HG03520 (cell line): ENCODE results near the gene ATP6V1C2.

Experiments
- ATAC-seq: cut with Tn5 transposase; IDR thresholded peaks from one replicate; pipeline ENCODE4 v1.9.1; 2021; ENCODE audit warnings: mild to moderate bottlenecking, moderate library complexity; ENCODE audit not compliant: unreplicated experiment

ATP6V1C2 gene, protein sequence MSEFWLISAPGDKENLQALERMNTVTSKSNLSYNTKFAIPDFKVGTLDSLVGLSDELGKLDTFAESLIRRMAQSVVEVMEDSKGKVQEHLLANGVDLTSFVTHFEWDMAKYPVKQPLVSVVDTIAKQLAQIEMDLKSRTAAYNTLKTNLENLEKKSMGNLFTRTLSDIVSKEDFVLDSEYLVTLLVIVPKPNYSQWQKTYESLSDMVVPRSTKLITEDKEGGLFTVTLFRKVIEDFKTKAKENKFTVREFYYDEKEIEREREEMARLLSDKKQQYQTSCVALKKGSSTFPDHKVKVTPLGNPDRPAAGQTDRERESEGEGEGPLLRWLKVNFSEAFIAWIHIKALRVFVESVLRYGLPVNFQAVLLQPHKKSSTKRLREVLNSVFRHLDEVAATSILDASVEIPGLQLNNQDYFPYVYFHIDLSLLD

DNA sequence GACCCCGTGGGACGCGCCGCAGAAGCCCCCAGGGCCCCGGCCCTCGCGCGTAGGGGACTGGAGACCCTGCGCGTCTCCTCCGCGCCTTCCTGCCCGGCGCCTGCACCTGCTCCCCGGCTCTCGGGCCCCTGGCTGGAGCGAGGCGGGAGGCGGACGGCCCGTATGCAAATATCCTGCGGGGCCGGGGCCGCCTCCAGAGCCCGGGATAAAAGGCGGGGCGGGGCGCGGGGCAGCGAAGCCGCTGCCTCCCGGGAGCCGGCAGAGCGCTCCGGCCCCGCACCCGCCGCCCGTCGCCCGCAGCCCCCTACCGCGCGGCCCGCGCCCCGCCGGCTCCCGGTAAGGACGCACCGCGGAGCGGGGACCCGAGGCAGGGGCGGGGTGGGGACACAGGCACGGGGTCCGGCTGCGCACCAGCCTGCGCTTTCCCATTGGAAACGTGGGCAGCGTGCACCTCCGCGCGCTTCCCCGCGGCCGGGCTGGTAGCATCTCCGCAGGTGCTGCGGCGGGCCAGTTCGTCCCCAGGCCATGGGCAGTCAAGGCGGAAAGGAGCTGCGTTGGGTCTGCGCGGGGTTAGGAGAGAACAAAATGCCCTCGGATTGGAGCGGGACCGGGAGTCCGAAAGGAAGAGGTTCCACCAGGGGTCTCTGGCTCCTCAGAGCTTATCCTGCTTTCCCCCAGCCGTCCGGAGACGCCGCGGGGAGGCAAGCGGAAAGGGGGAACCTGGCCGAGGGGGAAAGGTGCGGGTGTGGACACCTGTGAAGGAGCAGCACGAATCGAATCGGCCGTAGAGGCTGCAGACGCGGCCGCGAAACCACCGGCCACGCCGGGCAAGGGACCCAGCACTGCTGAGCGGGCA is at the start of gene ATP6V1C2:
TSS of gene ATP6V1C2 (plus strand) at position 235 of the 856 bp plus-strand sequence. CDS start 1,220 bp downstream, outside the sequence.
- peak; percentile 74 for ATAC-seq

DNA sequence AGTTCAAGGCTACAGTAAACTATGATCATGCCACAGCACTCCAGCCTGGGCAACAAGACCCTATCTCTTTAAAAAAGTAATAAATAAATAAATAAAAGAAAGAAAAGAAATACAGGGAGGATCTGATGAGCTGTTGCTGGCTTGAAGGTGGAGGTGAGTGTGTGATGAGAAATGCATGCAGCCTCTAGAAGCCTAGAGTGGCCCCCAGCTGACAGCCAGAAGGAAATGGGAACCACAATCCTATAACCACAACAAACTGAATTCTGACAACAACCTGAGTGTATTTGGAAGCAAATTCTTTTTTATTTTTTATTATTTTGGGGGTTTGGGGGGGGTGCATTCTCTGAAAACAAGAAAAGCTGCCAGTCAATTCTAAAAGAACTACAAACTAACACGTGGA is 46.3 kb upstream of the ATP6V1C2 start:
- no peak for ATAC-seq

DNA sequence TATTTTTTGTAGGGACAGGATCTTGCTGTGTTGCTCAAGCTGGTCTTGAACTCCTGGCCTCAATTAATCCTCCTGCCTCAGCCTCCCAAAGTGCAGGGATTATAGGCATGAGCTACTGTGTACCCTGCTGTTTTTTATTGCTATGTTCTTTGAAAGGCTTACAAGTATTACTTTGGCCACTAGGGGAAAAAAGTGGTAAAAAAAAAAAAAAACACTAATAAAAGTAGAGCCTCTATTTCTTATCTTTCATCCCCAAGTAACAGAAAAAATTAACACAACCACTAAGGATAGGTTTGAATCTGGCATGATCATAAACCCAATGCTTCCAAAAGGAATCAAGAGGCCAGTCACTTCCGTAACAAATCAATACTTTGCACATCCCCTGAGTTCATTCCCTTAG is 43.2 kb upstream of the ATP6V1C2 start:
- ATAC-seq, result no peak

DNA sequence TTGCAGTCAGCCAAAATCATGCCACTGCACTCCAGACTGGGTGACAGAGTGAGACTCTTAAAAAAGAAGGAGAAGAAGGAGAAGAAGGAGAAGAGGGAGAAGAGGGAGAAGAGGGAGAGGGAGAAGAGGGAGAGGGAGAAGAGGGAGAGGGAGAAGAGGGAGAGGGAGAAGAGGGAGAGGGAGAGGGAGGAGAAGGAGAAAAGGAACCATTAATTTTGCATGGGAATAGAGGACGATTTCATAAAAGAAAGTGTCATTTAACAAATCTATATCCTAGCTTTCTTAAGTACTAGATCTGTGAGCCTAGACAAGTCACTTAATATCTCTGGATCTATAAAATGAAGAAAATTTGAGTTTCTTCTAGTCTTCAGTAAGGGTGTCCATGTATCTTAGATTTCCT is 41.2 kb upstream of the ATP6V1C2 start:
- no peak for ATAC-seq

DNA sequence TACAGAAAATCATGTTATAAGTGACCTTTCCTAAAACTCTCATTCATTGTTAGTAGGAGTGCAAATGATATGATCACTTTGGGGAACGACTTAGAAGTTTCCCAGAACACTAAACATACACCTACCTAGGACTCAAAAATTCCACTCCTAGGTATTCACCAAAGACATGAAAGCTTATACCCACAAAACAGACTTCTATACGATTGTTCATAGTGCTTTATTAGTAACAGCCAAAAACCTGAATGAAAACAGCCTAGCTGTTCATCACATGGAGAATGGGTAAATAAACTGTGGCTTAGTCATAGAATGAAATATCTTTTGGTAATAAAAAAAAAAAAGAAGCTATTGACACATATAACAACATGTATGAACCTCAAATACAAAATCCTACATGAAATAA is 40.5 kb upstream of the ATP6V1C2 start:
- no peak for ATAC-seq

DNA sequence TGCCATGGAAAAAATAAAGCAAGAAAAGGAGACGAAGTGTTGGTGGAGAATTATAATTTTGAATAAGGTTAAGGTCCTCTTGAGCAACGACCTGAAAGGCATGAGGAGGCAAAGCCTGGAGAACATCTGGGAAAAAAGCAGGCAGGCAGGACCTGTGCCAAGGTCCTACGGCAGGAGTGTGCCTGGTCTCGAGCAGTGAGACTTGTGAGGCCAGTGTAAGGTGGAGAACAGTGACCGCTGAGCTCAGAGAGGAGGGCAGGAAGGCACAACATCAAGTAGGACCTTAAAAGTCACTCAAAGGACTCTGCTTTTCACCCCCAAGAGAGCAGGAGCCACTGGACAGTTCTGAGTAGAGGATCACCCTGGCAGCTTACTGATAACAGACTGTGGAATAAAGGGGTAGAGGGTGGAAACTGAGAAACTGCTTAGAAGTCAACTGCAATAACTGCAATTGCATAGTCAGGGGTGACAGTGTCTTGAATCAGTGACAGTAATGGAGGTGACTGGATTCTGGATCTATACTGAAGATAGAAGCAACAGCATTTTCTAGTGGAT is 35.2 kb upstream of the ATP6V1C2 start:
- ATAC-seq, result no peak

DNA sequence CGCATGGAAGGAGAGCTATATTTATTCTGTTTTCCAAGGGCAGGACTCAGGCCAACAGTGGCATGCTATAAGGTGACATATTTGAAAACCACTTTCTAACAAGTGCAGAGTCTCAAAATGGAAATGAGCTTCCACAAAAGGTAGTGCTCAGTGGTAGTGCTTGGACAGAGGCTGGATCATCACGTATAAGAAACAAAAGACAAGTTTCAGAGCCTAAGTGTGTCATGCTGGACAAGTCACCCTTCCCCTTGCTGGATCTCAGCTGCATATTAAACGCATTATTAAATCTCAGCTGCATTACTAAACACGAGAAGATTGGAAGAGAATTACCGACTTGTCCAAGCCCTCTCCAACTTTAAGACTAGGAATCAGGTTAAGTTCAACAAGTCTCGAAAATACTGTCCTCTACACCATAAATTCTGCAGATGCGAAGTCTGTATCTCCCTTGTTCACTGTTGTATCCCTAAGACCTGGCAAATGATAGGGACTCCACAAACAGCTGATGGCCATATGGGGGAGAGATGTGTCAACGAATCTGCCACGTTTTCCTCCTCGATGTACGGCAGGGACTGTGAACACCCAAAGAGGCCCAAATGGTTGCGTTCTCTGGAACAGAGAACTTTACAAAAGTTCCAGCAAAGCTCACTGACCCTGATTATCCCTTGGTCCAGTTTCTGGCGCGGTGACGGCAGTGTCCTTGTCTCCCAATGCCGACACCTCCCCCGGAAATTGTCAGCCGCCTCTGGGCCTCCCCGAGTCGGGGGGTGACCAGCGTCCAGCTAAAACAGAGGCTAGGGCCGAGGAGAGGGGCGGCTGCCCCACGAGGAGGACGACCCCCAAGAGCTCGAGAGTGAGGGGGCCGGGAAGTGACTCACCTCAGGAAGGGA is 32.3 kb upstream of the ATP6V1C2 start:
- peak; percentile 18 for ATAC-seq

DNA sequence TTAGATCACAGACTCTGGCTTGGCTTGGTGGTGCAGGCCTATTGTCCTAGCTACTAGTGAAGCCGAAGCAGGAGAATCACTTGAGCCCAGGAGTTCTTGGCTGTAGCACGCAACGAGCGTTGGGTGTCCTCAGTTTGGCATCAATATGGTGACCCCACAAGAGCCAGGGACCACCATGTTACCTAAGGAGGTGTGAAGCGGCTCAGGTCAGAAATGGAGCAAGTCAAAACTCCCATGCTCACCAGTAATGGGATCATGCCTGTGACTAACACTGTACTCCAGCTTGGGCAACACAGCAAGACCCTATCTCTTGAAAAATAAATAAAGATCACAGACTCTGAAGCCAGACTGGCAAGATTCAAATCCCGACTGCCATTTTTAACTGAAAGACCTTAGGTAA is 29.9 kb upstream of the ATP6V1C2 start:
- ATAC-seq, result no peak

DNA sequence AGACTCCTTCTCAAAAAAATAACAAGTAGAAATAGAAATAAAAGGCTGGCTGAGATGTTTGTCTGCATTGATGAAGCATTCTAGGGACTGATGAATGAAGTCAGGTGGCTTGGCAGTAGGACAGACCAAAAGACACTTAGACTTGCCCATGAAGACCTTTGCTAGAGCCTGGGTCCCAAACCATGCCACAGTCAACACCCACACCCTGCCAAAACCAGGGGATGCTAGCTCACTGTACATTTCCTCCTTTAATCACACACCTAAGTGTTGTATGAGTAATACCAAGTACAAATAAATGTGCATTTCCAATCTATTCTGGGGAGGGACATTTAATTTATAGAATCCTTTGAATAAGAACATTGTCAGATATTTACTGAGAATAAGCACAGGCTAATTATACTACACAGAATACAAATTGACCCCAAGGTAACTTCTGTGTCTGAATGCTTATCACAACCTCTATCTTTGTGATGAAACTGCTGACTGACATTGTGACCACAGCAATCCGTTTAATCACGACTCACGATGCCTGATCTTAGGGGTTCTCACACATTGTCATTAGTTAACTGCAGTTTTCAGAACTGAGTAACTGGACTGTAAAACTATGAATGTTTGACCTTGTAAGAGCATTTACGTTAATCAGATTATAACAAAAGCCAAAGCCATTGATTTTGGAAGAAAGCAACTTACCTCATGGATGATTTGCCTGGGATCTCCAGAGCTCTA is 21.2 kb upstream of the ATP6V1C2 start:
- ATAC-seq, result no peak

DNA sequence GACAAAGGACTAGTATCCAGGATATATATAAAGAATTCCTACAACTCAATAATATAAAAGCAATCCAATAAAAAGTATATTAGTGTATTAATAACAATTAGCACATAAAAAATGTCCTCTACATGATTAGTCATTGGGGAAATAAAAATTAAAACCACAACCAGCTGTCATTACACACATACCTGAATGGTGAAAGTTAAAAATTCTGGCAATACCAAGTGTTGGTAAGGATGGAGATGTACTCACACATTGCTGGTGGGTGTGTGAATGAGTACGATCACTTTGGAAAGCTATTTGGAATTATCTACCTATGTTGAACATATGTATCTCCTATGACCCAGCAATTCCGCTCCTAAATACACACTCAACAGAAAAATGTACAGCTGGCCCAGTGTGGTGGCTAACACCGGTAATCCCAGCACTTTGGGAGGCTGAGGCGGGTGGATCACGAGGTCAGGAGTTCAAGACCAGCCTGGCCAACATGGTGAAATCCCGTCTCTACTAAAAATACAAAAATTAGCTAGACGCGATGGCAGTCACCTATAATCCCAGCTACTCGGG is 17.3 kb upstream of the ATP6V1C2 start:
- ATAC-seq, result no peak

DNA sequence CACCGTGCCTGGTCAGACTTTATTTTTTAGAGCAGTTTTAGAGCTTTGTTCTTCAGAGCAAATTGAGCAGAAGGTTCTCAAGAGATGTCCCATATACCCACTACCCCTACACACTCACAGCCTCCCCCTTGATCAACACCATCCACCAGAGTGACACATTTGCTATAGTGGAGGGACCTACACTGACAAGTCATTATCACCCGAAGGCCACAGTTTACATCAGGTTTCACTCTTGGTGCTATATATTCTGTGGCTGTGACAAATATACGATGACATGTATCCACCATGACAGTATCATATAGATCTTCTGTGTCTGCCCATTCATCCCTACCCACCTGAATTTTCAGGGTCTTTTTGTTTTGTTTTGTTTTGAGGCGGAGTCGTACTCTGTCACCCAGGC is 15.4 kb upstream of the ATP6V1C2 start:
- ATAC-seq, result no peak

DNA sequence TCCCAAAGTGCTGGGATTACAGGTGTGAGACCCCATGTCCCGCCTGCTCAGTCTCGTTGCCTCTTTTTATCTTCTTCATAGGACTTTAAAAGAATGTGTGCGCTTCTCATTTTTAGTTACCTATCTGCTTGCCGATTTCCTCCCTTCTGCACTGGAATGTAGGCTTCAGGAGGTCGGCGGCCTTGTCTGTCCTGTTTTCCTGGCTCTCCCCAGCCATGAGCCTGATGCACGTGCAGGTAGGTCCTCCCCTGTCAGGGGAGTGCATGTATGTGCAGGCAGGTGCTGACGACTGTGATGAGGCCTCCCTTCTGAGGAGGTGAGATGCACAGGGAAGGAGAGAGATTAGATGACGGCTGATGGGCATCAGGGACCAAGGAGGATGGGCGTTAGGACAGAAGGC is 13.6 kb upstream of the ATP6V1C2 start:
- ATAC-seq, result no peak

DNA sequence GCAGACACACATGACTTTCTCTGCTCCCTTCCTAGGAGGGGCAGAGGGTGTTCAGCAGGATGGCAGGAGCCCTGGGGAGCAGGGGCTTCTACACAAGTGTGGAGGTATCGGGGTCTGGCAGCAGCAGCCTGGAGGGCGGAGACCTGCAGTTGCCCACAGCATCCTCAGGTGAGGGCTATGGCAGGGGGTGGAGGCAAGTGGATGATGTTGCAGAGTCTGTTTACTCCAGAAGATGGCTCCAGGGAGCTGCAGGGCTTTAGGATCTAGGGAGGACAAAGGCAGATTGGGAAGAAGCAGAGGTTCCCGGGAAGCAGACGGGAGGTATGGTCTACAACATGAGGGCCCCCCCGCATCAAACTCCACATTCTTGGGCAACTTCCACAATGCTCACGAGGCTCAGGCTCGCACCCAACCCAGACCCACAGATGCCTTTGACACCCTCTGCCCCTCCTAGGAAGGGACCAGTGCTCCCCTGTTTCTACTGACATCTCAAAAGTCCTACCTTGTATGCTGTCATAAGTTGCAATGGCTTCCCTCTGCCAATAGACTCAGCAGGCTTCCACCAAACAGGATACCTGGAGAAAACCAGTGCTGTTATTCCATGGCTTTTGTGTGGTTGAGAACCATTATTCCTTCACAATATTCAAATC is 12.0 kb upstream of the ATP6V1C2 start:
- ATAC-seq, result no peak

DNA sequence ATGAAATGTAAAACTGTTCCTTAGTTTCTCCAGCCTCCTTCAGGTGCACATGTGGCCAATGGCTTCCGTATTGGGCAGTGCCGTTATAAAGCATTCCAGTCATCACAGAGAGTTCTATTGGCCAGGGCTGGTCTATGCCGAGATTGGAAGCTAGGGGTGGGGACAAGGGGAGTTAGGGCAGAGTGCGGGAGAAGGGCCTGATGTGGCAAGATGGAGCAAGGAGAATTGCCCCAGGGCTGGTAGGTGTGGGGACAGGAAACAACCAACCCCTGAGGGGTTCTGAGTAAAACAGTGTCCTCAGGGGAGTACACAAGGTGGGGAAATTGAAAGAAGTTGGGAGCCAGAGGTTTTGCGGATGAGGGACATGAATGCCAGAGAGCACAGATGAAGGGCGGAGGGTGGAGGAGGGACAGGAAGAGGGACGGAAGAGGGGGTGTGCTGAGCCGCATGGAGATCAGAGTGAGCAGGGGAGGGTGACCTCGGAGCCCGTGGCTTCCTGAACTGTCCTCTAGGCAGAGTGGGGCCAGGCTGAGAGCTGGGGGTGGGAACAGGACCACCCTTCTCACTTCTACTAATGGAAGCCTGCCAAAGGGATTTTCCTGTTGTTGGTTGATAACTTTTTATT is 9.1 kb upstream of the ATP6V1C2 start:
- no peak for ATAC-seq

DNA sequence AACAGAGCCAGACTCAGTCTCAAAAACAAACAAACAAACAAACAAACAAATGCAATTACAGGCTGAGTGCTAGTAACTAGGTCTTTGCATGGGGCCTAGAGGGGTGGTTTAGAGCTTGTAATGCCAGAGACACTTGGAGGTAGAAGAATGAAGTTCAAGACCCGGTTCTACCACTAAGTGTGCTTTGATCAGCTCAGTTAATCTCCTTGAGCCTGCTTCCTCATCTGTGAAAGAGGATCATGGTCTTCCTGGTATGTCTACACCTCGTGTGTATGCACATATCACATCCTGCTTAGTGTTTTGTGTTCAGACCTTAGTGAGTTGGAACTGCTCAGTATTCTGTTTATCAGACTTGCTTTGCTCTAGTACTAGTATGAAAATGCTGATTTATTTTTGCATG is 4.8 kb upstream of the ATP6V1C2 start:
- no peak for ATAC-seq

DNA sequence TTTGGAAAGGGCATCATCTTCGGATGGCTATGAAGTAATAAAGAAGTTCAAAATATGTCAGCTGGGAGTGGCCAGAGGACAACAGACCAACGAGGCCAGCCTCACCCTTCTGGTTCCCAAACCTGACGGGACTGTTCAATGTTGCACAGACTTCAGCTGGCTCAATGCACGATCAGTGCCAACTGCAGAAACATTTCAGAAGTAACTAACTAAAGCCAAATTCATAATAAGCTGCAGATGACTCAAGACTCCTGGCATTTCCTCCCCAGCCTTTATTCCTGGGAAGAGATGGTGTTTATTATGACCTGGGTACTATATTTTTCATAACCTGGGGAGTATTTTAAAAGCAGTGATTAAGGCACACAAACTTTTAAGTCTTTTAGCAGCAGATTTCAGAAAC is 3.8 kb upstream of the ATP6V1C2 start:
- no peak for ATAC-seq

DNA sequence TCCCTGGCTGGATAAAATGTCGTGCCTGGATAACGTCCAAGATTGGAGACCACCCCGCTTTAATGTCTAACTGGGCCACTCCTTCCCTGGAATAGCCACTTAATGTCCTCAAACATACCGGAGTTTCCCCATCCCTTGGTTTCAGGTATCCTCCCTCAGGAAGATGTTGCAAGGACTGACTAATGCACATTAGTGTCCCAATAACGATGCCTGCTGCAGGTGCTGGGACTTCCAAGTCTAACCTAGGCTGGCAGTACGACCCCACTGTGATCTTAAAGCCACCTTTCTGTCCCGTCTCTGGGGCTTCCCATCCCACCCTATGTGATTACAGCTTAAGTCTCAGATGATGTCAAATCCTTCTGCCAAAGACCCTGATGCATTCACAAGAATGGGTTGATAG is 1.1 kb upstream of the ATP6V1C2 start:
- ATAC-seq, result no peak

DNA sequence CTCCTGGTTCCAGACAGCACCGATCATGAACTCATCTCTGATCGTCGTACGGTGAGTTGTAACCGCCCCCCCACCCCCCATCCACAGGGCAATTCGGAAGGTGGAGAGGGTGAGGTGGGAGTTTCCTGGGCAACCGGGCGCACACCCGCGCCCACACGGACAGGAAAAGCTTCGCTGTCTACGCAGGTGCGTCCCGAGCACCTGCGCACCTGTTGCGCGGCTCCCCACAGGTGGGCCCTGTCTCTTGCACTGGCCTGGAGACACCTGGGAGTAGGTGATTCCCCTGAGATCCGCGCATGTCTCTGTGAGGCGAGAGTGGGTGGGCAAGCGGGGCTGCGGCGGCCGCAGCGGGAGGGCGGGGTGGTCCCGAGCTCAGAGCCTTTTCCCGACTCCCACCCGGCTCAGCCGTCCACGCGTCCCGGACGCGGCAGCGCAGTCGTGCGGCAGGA is 459 bp upstream of the ATP6V1C2 start:
- ATAC-seq, result peak; percentile 13
